Breast epithelium (tissue), 3 donors: ENCODE measurements around the gene LOXL4.

Source experiments
- CTCF ChIP-seq, 3 donors: fragments of 450-650 bp; IDR thresholded peaks; one replicate each; pipeline ENCODE4 v1.5.1; 2016 to 2017; ENCODE audit warnings: antibody characterized with exemption in 3 of 3, mild to moderate bottlenecking in 3 of 3, moderate library complexity in 3 of 3
- POLR2A ChIP-seq: fragments of 450-650 bp; IDR thresholded peaks from one replicate; pipeline ENCODE4 v1.6.1; 2016; ENCODE audit warnings: antibody characterized with exemption, mild to moderate bottlenecking, moderate library complexity

- TF ChIP-seq CTCF (IDR thresholded peaks at IDR 0.05) (no peak), POLR2A (no peak)
These were observed 33.8 kb upstream of the LOXL4 start for GRCh38 chr10:98301664-98302319.
